Mammary epithelial cell (primary cell): Measurements from ENCODE around the gene CNTN5.

Experiments
- EZH2 ChIP-seq: IDR thresholded peaks from 2 replicates; pipeline ENCODE4 v1.6.1; 2012; ENCODE audit warnings: low read length, inconsistent platforms, borderline replicate concordance
- TF ChIP-seq, protein P1 (sequence below), 2 donors: IDR thresholded peaks in 1 of 2; conservative IDR thresholded peaks in 1 of 2; 2 replicates each; pipeline ENCODE4 v1.5.1; 2011 to 2012; ENCODE audit warnings: inconsistent platforms in 2 of 2, low read length in 2 of 2, mild to moderate bottlenecking in 2 of 2, control low read depth in 1 of 2, low read depth in 1 of 2; ENCODE audit not compliant: insufficient read depth in 1 of 2; ENCODE audit errors: extremely low read depth in 1 of 2

DNA sequence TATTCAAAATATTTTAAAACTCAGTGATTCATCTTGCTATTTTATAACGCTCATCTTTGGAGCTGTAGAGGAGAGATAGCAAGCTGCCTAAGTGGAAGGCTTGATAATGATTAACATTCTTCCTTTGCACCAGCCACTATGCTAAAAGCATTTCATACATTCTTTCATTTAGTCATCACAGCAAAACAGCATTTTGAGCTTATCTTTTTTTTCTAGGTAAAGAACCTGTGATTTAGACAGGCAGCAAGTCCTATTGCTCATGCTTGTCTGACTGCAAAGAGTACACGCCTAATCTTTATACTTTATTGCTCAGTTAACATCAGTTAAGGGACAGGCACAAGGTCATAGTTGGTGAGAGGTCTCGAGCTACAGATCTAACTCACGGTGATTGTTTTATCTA, 953.2 kb downstream of the CNTN5 start:
- TF ChIP-seq, protein P1, sequence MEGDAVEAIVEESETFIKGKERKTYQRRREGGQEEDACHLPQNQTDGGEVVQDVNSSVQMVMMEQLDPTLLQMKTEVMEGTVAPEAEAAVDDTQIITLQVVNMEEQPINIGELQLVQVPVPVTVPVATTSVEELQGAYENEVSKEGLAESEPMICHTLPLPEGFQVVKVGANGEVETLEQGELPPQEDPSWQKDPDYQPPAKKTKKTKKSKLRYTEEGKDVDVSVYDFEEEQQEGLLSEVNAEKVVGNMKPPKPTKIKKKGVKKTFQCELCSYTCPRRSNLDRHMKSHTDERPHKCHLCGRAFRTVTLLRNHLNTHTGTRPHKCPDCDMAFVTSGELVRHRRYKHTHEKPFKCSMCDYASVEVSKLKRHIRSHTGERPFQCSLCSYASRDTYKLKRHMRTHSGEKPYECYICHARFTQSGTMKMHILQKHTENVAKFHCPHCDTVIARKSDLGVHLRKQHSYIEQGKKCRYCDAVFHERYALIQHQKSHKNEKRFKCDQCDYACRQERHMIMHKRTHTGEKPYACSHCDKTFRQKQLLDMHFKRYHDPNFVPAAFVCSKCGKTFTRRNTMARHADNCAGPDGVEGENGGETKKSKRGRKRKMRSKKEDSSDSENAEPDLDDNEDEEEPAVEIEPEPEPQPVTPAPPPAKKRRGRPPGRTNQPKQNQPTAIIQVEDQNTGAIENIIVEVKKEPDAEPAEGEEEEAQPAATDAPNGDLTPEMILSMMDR (conservative IDR thresholded peaks at IDR 0.05 in 1 of 2, IDR thresholded peaks at IDR 0.05 in 1 of 2; ENCODE audit: extremely low read depth in 1 of 2, insufficient read depth in 1 of 2, low read depth in 1 of 2, low read length in 2 of 2) = no peak
- no peak for TF ChIP-seq EZH2
